ENCODE data around the gene MRPL27. TPM values are rescaled to one million over a fixed set of nuclear protein-coding genes. Genes with fewer than 3 reads are reported as not detected.

MRPL27 gene
- total RNA-seq, 1 experiment from 2014 or later: 79.0 TPM

DNA sequence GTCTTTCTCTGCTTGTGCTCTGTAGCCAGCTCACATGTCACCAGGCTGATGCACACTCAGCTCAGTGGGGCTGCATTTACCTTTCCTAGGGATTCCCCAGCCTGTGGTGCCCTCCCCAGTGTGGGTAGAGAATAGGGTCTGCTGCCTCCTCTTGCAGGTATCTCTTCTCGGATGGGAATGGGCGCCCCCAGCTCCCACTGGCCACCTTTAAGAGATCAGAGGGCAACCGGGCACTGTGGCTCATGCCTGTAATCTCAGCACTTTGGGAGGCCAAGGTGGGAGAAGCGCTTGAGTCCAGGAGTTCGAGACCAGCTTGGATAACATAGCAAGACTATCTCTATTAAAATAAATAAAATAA lies 23.8 kb downstream of the MRPL27 start:
- H3K4me3 Mint-ChIP-seq (ENCODE audit: low read depth, unreplicated experiment): peak overlapping the region; percentile 9
- CTCF ChIA-PET: interaction anchor here (0.7 to 1.8 kb wide), 2 partner anchors 13 to 103 kb away, joined by 4 to 5 read pairs; no protein-coding TSS in a partner anchor
- H3K36me3 Mint-ChIP-seq (ENCODE audit: insufficient read depth, unreplicated experiment): peaks cover 49% of the 10 kb centered on the region
- BruUV-seq (replicated peaks): no TSS peak
- TF ChIP-seq, protein P1, sequence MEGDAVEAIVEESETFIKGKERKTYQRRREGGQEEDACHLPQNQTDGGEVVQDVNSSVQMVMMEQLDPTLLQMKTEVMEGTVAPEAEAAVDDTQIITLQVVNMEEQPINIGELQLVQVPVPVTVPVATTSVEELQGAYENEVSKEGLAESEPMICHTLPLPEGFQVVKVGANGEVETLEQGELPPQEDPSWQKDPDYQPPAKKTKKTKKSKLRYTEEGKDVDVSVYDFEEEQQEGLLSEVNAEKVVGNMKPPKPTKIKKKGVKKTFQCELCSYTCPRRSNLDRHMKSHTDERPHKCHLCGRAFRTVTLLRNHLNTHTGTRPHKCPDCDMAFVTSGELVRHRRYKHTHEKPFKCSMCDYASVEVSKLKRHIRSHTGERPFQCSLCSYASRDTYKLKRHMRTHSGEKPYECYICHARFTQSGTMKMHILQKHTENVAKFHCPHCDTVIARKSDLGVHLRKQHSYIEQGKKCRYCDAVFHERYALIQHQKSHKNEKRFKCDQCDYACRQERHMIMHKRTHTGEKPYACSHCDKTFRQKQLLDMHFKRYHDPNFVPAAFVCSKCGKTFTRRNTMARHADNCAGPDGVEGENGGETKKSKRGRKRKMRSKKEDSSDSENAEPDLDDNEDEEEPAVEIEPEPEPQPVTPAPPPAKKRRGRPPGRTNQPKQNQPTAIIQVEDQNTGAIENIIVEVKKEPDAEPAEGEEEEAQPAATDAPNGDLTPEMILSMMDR (IDR thresholded peaks at IDR 0.05; ENCODE audit: unreplicated experiment): no peak
- no peak for DNase-seq
- no peaks in the 10 kb centered on the region for H3K27me3 Mint-ChIP-seq (ENCODE audit: unreplicated experiment)
- intact Hi-C loops (cut with micrococcal nuclease; ENCODE audit: unreplicated experiment): no loop called here
- H3K4me1 Mint-ChIP-seq (ENCODE audit: low read depth, unreplicated experiment): peaks cover 21% of the 10 kb centered on the region
- no peak overlapping the region for H3K27ac Mint-ChIP-seq (ENCODE audit: unreplicated experiment)
- H3K9me3 Mint-ChIP-seq (ENCODE audit: low read depth, unreplicated experiment): no peaks in the 10 kb centered on the region

DNA sequence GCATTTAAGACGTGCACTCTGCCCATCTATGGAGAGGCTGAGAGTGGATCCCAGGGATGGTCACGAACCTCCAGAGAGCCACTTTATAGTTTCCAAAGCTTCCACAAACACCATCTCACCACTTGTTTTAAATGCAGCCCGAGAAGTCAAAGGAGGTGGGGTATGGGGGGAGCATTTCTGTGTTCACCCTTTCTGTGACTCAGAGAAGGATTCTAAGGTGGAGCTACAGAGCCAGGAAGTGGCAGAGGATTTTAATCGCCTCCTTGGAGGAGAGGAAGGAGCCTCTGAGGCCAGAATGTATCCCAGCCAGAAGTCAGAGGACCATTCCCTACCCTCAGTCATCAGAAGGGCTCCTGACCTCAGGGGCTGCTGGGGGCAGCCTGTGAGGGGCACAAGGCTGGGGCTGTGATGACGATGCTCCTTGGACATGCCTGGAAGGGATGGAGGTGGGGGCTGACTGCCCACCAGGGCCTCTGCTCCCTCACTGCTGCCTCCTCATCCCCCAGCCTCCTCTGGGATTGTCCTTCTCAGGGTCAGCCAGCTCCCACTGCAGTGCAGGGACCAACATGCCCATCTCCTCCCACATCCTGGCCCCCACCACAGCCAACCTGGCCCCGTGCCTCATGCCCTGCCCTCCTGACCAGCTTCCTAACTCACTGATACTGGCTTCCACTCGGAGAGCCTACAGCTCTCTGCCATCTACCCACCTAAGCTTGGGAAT lies 24.3 kb downstream of the MRPL27 start:
- no TSS peak for BruUV-seq (replicated peaks)
- H3K27me3 Mint-ChIP-seq (ENCODE audit: unreplicated experiment): no peaks in the 10 kb centered on the region
- intact Hi-C loops (cut with micrococcal nuclease; ENCODE audit: unreplicated experiment): no loop called here
- H3K27ac Mint-ChIP-seq (ENCODE audit: unreplicated experiment): no peak overlapping the region
- peaks cover 21% of the 10 kb centered on the region for H3K4me1 Mint-ChIP-seq (ENCODE audit: low read depth, unreplicated experiment)
- CTCF ChIA-PET: interaction anchor here (1.8 kb wide), 1 partner anchor 13 kb away, joined by 4 read pairs; no protein-coding TSS in a partner anchor
- DNase-seq: no peak
- H3K4me3 Mint-ChIP-seq (ENCODE audit: low read depth, unreplicated experiment): peak overlapping the region; percentile 9
- H3K36me3 Mint-ChIP-seq (ENCODE audit: insufficient read depth, unreplicated experiment): peaks cover 44% of the 10 kb centered on the region
- TF ChIP-seq, protein P1 (IDR thresholded peaks at IDR 0.05; ENCODE audit: unreplicated experiment): no peak
- no peaks in the 10 kb centered on the region for H3K9me3 Mint-ChIP-seq (ENCODE audit: low read depth, unreplicated experiment)

DNA sequence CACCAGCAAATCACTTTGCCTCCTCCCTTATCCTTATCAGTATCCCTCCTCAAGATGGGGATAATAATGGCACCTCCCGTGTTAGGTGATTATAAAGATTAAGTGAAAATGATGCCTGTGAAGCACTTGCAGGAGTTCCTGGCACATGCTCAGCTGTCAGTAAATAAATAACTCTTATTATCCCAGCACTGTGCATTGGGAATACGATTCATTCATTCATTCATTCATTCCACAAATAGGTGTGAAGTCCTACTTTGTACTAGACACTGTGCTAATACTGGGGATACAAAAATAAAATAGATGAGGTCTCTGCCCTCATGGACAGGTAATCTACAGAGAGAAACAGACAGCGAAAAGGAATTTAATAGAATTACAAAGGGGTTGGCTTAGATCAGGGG lies 25.1 kb downstream of the MRPL27 start:
- Mint-ChIP-seq H3K27me3 (ENCODE audit: unreplicated experiment) (no peaks in the 10 kb centered on the region), H3K27ac (ENCODE audit: unreplicated experiment) (peak overlapping the region; percentile 7), H3K9me3 (ENCODE audit: low read depth, unreplicated experiment) (no peaks in the 10 kb centered on the region), H3K4me1 (ENCODE audit: low read depth, unreplicated experiment) (peaks cover 21% of the 10 kb centered on the region), H3K4me3 (ENCODE audit: low read depth, unreplicated experiment) (peak overlapping the region; percentile 91), H3K36me3 (ENCODE audit: insufficient read depth, unreplicated experiment) (peaks cover 40% of the 10 kb centered on the region)
- CTCF ChIA-PET: no interaction called here
- TSS peak; percentile 39 for BruUV-seq (replicated peaks)
- intact Hi-C loops (cut with micrococcal nuclease; ENCODE audit: unreplicated experiment): no loop called here
- TF ChIP-seq, protein P1 (IDR thresholded peaks at IDR 0.05; ENCODE audit: unreplicated experiment): no peak
- no peak for DNase-seq

DNA sequence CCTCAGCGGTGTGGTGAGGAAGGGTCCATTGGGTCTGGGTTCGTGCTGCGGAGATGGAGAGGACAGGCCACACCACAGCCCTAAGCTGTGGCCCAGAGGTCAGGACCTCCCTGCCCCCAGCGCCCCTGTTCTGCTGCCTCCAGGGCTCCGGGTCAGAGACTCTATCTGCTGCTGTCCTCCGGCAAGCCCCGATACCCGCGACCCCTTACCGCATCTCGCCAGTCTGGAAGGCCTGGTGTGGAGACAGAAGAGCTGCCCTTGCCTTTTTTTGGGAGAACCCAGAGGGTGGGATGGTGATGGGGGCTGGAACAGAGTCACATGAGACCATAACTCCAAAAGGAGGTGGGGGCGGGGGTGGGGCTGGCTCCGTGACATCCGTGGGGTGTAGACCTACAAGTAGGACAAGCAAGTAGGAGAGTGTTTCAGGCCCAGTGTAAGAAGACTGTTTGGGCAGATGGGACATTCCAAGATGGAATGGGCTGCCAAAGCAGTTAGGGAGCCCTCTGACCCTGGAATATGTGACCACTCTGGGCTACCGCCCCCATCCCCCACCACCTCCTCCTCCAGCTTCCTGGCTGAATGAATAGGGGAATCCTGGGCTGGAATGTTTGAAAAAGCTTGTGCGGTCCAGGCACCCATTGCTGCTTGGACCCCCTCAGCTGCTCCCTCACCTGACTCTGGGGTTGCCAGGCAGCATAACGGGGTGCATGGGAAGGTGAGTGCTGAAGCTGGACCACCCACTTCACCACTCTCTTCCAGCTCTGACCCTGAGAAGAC lies 25.7 kb downstream of the MRPL27 start:
- no peak for DNase-seq
- Mint-ChIP-seq H3K4me1 (ENCODE audit: low read depth, unreplicated experiment) (peaks cover 21% of the 10 kb centered on the region), H3K36me3 (ENCODE audit: insufficient read depth, unreplicated experiment) (peaks cover 35% of the 10 kb centered on the region), H3K4me3 (ENCODE audit: low read depth, unreplicated experiment) (peak overlapping the region; percentile 91), H3K27me3 (ENCODE audit: unreplicated experiment) (no peaks in the 10 kb centered on the region), H3K27ac (ENCODE audit: unreplicated experiment) (peak overlapping the region; percentile 46), H3K9me3 (ENCODE audit: low read depth, unreplicated experiment) (no peaks in the 10 kb centered on the region)
- intact Hi-C loops (cut with micrococcal nuclease; ENCODE audit: unreplicated experiment): no loop called here
- CTCF ChIA-PET: interaction anchor here (0.6 to 1.7 kb wide), 3 partner anchors 15 to 128 kb away, joined by 3 to 9 read pairs (median 3); partner anchors contain the start of gene LRRC59
- BruUV-seq (replicated peaks): no TSS peak
- TF ChIP-seq, protein P1 (IDR thresholded peaks at IDR 0.05; ENCODE audit: unreplicated experiment): no peak

Data from Calu3 (cell line).